ENCODE data around the gene F5.

DNA sequence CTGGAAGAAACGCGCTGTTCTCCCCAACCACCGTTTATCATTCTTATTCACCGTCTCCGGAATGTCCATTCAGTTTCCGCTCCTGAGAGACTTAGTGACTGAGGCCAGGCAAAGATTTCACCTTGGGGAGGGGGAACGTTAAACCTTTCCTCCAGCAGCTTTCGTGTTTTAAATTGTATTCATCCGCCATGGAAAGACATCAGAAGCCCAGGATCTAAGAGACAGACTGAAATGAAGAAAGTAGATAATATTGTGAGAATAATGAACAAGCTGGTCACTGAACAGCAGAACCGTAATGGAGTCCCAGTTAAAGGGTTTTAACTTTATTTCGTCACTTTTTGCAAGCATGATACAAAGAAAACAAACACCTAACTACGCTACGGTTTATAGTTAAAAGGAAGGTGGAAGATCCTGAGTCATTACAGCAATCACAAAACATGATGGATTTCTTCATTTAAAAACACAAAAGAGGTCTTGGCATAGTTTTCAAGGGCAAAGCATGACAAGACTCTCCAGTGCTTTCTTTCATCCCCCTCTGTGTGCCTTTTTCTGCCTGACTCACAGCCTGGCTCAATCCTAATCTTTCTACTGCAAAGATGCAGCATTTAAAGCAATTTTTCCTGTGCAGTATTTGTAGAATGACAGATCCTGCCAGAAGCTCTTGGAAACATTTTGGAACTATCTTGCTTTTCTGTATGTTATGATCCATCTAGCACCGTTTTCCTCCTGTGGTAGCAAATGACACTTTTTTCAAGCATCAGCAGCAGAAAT, 99.8 kb downstream of the F5 start:
- TF ChIP-seq EZH2 (IDR thresholded peaks at IDR 0.05) (no peak), POLR2AphosphoS5 (IDR thresholded peaks at IDR 0.05; ENCODE audit: borderline replicate concordance, low read depth, low read length) (no peak), FOXP2 (optimal IDR thresholded peaks at IDR 0.05; ENCODE audit: control extremely low read depth, extremely low read length, insufficient read depth) (no peak)
